ENCODE data around the gene TOX2. TPM values are rescaled to one million over a fixed set of nuclear protein-coding genes. Genes with fewer than 3 reads are reported as not detected.

The TOX2 gene
- total RNA-seq, 1 donor = 1.1 TPM

- Histone ChIP-seq H3K4me3 (ENCODE audit: insufficient read depth, low read length) (no peak overlapping the region), H3K27ac (ENCODE audit: low read depth, low read length) (no peak overlapping the region), H3K4me2 (ENCODE audit: insufficient read depth, low read length) (no peak overlapping the region), H3K9me3 (ENCODE audit: low read depth, low read length) (peaks cover 5% of the 10 kb centered on the region), H3K4me1 (ENCODE audit: insufficient read depth, low read length) (no peaks in the 10 kb centered on the region), H4K20me1 (ENCODE audit: insufficient read depth, low read length) (no peaks in the 10 kb centered on the region), H3K36me3 (ENCODE audit: insufficient read depth, low read length) (no peaks in the 10 kb centered on the region), H3K27me3 (ENCODE audit: insufficient read depth, low read length) (peaks cover 33% of the 10 kb centered on the region), H3K79me2 (ENCODE audit: insufficient read depth, low read length) (no peaks in the 10 kb centered on the region), H2AFZ (ENCODE audit: low read length) (no peak overlapping the region)
- DNase-seq (ENCODE audit: insufficient read length, low spot score, missing footprints) = no peak
- no peak for TF ChIP-seq CTCF (IDR thresholded peaks at IDR 0.05; ENCODE audit: extremely low read depth, low read depth, low read length)
Observed at GRCh38 chr20:44106615-44107014, 192.0 kb downstream of the TOX2 start.

- peaks cover 5% of the 10 kb centered on the region for H3K9me3 ChIP-seq (ENCODE audit: low read depth, low read length)
- H3K79me2 ChIP-seq (ENCODE audit: insufficient read depth, low read length) = no peaks in the 10 kb centered on the region
- H3K27ac ChIP-seq (ENCODE audit: low read depth, low read length) = no peak overlapping the region
- no peak overlapping the region for H2AFZ ChIP-seq (ENCODE audit: low read length)
- H3K4me3 ChIP-seq (ENCODE audit: insufficient read depth, low read length) = no peak overlapping the region
- H3K4me2 ChIP-seq (ENCODE audit: insufficient read depth, low read length) = no peak overlapping the region
- no peak for DNase-seq (ENCODE audit: insufficient read length, low spot score, missing footprints)
- peaks cover 29% of the 10 kb centered on the region for H3K27me3 ChIP-seq (ENCODE audit: insufficient read depth, low read length)
- no peaks in the 10 kb centered on the region for H3K36me3 ChIP-seq (ENCODE audit: insufficient read depth, low read length)
- no peaks in the 10 kb centered on the region for H3K4me1 ChIP-seq (ENCODE audit: insufficient read depth, low read length)
- TF ChIP-seq CTCF (IDR thresholded peaks at IDR 0.05; ENCODE audit: extremely low read depth, low read depth, low read length) = peak; percentile 24
- no peaks in the 10 kb centered on the region for H4K20me1 ChIP-seq (ENCODE audit: insufficient read depth, low read length)
Observed at GRCh38 chr20:44109951-44110361, 195.3 kb downstream of the TOX2 start.

DNA sequence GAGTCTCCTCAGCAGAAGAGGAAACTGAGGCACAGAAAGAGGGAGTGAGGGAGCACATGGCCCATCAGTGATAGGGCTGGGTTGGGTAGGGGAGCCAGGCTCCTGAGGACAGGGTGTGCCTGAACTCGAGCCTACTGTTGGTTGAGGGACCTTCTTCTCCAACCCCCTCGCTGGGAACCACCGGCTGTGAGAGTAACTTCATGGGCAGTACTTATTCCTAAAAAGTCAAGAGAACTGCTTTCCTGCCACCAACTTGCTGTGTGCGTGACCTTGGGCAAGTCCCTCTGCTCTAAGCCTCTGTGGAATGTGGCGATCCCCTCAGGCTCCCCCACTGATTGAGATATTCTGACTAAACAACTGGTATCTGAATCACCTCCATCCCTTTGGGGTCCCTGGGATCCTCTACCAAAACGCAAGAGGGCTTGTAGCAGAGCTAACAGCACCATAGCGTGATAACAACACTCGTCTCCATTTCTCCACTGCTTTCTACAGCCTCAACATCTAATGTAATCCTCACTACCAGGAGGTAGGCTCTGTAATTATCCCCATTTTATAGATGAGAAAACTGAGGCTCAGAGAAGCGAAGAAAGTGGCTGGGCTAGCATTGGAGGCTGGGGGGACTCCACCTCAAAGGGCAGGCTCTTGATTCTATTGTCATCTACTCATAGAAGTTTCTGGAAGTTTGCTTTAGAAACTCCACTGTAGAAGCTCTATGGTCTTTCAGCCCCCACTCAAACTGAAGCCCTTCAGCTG is 196.3 kb downstream of the TOX2 start:
- Histone ChIP-seq H3K4me3 (ENCODE audit: insufficient read depth, low read length) (no peak overlapping the region), H3K36me3 (ENCODE audit: insufficient read depth, low read length) (no peaks in the 10 kb centered on the region), H3K4me1 (ENCODE audit: insufficient read depth, low read length) (no peaks in the 10 kb centered on the region), H3K27ac (ENCODE audit: low read depth, low read length) (no peak overlapping the region), H4K20me1 (ENCODE audit: insufficient read depth, low read length) (no peaks in the 10 kb centered on the region), H3K4me2 (ENCODE audit: insufficient read depth, low read length) (no peak overlapping the region), H3K27me3 (ENCODE audit: insufficient read depth, low read length) (peaks cover 36% of the 10 kb centered on the region), H2AFZ (ENCODE audit: low read length) (no peak overlapping the region), H3K79me2 (ENCODE audit: insufficient read depth, low read length) (no peaks in the 10 kb centered on the region), H3K9me3 (ENCODE audit: low read depth, low read length) (peaks cover 5% of the 10 kb centered on the region)
- TF ChIP-seq CTCF (IDR thresholded peaks at IDR 0.05; ENCODE audit: extremely low read depth, low read depth, low read length) = no peak
- DNase-seq (ENCODE audit: insufficient read length, low spot score, missing footprints) = no peak

DNA sequence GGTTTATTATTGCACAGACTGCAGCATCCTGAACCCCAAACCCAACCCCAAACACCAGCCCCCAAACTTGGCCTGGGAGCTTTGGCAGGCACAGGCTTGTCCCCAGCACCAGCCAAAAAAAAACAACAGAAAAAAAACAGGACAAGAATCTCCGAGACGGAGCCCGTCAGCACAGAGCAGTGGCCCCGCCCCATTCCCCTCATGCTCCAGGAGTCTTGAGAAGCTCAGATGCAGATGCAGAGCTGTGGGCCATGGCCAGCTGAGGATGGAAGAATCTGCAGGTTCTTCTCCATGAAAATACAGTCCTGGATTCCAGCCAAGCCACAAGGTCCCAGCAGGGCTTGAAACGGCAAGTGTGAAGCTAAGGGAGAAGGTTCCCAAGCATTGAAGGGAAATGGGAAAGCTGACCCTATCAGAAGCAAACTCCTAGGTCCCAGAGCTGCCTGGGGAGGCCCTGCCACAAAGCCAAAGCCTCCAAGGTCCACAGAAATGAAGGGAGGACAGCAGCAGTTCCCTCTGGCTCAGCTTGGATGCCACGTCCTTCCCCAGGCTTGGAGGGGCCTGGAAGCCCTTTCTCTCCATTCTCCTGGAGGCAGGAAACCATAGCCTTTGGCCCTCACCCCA is 197.2 kb downstream of the TOX2 start:
- Histone ChIP-seq H3K9me3 (ENCODE audit: low read depth, low read length) (peaks cover 5% of the 10 kb centered on the region), H4K20me1 (ENCODE audit: insufficient read depth, low read length) (no peaks in the 10 kb centered on the region), H3K27ac (ENCODE audit: low read depth, low read length) (no peak overlapping the region), H3K4me2 (ENCODE audit: insufficient read depth, low read length) (no peak overlapping the region), H3K4me3 (ENCODE audit: insufficient read depth, low read length) (no peak overlapping the region), H3K36me3 (ENCODE audit: insufficient read depth, low read length) (no peaks in the 10 kb centered on the region), H3K79me2 (ENCODE audit: insufficient read depth, low read length) (no peaks in the 10 kb centered on the region), H2AFZ (ENCODE audit: low read length) (no peak overlapping the region), H3K27me3 (ENCODE audit: insufficient read depth, low read length) (peaks cover 36% of the 10 kb centered on the region), H3K4me1 (ENCODE audit: insufficient read depth, low read length) (no peaks in the 10 kb centered on the region)
- TF ChIP-seq CTCF (IDR thresholded peaks at IDR 0.05; ENCODE audit: extremely low read depth, low read depth, low read length) = no peak
- DNase-seq (ENCODE audit: insufficient read length, low spot score, missing footprints) = no peak
